GM21526 (cell line): ENCODE measurements around the gene AHRR.
"Not testable (repeated sequence)": the region's sequence is repeated elsewhere in the genome, so short reads cannot be mapped to it uniquely, and the experiment has no call there.

Experiments used
- ATAC-seq: cut with Tn5 transposase; IDR thresholded peaks from one replicate; pipeline ENCODE4 v1.9.1; 2021; ENCODE audit warnings: moderate library complexity; ENCODE audit not compliant: unreplicated experiment, low FRiP score

The AHRR gene

GRCh38 chr5:375921-376798 is 54.6 kb downstream of the AHRR start:
- no peak for ATAC-seq

GRCh38 chr5:376799-377325 is 55.3 kb downstream of the AHRR start:
- no peak for ATAC-seq

GRCh38 chr5:377326-377981 is 55.9 kb downstream of the AHRR start:
- no peak for ATAC-seq

GRCh38 chr5:378301-378891 is 56.9 kb downstream of the AHRR start:
- no peak for ATAC-seq

- no peak for ATAC-seq
Measured at GRCh38 chr5:378976-379742, 57.6 kb downstream of the AHRR start.

- no peak for ATAC-seq
Measured at GRCh38 chr5:380701-381309, 59.3 kb downstream of the AHRR start.

- no peak for ATAC-seq
Measured at GRCh38 chr5:383066-383465, 61.6 kb downstream of the AHRR start.

- ATAC-seq, result no peak
Measured at GRCh38 chr5:383621-384020, 62.1 kb downstream of the AHRR start.

DNA sequence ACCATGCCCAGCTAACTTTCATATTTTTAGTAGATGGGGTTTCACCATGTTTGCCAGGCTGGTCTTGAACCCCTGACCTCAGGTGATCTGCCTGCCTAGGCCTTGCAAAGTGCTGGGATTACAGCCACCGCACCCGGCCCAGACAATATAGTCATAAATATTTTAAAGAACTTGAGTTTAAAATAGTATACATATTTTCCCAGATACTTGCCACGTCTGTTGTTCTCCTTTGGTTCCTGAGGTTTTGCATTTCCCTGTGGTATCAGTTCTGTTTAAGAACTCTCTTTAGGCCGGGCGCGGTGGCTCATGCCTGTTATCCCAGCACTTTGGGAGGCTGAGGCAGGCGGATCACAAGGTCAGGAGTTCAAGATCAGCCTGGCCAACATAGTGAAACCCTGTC is 63.1 kb downstream of the AHRR start:
- ATAC-seq, result not testable (repeated sequence)

- no peak for ATAC-seq
Measured at GRCh38 chr5:385321-385720, 63.8 kb downstream of the AHRR start.

DNA sequence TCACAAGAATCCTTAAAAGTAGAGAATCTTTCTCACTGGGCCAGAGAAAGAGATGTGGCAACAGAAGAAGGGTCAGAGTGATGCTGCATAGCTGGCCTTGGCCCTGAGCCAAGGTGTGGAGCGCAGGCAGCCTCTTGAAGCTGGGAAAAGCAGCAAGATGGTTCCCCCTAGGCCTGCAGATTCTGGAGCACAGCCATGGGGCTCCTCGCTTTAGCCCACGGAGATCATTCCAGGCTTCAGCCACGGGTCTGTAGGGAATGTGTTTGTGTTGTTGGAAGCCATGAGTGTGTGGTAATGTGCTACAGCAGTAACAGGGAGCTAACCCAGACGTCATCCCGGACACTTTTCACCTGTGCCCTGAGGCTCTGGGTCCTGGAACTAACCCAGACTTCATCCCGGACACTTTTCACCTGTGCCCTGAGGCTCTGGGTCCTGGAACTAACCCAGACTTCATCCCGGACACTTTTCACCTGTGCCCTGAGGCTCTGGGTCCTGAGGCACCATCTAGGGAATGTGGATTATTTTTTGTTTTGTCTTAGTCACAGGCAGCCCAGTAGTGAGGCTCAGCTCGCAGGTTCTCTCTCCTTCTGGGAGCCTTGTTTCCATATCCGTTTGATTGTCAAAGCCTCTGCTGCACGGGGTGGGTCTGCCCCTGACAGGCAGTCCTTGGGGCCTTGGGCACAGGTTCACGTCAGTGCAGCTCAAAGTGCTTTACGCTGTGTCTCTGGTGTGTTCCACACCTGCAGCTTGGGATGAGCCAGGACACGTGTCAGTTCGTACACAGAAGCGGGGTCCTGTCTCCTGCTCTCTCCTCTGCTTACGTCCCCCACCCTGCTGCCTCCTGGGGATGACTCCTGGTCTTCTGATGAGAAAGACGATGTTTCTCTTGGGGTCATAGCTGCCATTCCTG is 65.2 kb downstream of the AHRR start:
- ATAC-seq, result no peak

DNA sequence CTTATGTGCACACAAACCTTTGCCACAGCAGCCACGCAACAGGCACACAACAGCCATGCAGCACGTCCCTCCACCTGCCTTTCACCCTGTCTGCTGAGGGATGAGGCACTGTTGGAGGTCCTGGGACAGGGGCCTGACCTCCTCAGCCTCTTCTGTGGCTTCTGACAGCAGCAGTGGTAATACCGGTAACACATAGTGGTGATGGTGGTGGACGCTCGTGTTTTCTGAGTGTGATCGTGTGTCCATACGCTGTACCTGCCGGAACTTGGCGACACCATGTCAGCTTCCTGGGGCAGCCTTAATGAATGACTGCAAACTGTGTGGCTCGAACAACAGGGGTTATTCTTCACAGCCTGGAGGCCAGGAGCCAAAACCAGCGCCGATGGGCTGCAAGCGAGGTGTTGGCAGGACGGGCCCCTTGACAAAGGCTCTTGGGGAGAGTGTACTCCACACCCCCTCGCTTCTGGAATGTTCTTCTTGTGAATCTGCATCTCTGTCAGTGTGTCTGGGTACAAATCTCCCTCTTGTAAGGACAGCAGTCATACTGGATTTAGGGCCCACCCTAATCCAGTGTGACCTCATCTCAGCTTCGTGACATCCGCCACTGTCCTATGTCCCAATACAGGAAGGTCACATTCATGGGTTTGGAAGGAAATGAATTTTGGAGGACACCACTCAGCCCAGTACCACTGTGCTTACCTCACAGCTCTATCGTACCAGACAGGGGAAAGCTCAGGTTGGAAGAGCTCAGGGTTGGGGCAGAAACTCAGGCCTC is 66.2 kb downstream of the AHRR start:
- ATAC-seq, result no peak

DNA sequence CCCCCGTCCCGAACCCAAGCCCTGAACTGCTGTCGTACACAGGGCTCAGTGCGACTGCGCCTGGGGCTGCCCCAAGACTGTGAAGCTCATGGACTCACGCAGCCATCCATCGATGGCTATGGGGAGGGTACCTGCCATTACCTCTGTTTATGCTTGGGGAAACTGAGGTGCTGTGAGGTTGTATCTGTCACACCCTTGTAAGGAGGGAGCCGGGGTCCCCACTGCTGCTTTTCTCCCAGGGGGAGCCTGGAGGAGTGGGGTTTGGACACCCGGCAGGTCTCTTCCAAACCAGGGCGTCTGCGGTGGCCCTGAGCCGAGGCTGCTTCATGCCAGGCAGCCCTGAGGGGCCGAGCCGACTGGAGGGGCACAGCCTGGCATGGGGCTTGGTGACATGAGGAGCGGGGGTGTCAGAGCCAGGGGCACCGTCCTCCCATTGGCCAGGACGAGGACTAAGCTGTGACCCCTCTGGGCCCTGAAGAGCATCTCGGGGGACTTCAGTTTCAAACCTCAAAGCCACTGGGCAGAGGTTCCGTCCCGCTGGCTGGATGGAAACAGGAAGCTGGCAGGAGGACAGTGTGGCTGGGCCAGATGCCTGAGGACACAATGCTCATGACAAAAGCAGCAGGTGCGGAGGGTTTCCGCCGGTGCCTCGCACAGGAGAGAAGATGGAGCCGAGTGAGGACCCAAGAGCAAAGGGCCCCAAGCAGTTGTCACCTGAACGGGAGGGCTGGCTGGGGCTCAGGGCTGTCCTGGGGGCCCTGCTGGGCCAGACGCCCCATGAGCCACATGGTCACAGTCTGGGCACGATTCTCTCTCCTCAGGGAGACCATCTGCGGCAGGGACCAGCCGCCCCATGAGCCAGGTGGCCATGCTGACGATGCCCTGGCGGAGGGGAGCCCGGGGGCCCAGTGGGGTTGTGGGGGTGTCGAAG is 67.0 kb downstream of the AHRR start:
- ATAC-seq, result no peak

DNA sequence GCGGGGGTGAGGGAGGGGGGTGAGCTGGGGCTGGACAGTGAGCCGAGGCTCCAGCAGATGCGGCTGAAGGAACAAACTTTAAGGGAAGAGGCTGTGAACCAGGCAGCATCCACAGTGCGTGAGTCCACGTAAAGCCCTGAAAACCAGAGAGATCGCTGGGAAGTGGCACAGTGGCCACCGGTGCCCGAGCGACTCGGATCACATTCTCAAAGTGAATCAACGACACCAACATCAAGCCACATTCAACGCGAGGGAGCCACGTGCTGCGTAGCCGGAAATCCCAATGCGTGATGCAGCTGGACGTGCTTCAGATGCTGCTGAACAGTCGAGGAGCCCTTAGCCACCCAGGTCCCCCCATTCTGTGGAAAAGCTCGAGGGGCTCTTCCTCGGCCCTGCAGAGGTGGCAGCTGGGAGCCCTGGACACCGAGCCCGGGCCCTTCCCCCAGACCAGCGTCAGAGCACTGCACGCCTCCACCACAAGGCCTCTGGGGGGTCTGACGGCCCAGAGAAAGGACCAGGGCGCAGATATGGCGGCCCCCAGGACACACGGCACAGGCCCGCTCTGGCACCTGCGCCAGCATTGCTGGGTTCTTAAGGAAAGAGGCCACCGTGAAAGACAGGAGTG is 67.8 kb downstream of the AHRR start:
- ATAC-seq, result no peak

DNA sequence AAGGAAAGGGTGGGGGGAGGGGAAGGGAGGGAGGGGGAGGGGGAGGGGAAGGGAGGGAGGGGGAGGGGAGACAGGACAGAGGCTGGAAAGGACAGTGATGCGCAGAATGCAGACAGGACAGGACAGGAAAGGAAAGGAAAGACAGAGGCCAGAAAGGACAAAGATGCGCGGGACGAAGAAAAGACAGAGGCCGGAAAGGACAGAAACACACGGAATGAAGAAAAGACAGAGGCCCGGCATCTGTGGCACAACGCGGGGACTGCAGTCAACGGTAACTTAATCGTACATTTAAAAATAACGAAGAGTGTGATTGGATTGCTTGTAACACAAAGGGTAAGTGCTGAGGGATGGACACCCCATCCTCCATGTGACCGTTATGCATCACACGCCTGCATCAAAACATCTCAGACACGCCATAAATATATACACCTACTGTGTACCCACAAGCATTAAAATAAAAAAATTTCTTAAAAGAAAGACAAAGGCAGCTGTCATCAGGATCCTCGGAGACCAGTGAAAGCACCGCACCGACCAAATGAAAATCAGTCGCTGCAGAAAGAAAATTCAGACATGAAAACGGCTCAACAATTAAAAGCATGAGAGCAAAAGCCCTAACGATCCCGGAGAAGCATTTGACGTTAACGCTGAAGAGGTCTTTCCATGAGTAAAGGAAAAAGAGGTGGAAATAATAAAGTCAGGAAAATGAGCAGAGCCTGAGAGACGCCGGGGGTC is 68.5 kb downstream of the AHRR start:
- ATAC-seq, result no peak
